ENCODE results near the gene PBX3. TPM values are rescaled to one million over a fixed set of nuclear protein-coding genes. Genes with fewer than 3 reads are reported as not detected.

PBX3 gene
- polyA plus RNA-seq, 3 donors, result 27.8 to 30.6 (median 29.9) TPM

DNA sequence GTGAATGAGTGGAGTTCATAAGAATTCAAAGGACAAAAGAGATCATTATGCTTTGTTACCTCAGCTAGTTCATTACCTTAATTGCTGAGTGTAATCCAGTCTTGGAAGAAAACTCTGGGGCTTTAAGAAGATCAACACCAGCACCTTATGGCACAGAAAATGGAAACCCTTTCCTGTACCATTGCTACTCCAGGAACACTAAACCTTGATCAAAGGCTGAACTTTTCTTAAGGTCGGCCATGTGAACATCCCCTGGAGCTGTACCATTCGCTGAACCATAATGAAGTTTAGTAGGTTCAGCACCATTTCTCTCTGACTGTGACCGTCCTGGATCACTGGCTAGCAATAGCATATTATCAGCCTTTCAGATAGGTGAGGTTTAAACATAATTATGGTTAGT is 97.4 kb downstream of the PBX3 start:
- no peak for DNase-seq (ENCODE audit: extremely low read depth in 1 of 11, low read depth in 9 of 11, low spot score in 4 of 11)

GRCh38 chr9:125845271-125845808 is 98.2 kb downstream of the PBX3 start:
- DNase-seq (ENCODE audit: extremely low read depth in 1 of 11, low read depth in 9 of 11, low spot score in 4 of 11), result no peak

DNA sequence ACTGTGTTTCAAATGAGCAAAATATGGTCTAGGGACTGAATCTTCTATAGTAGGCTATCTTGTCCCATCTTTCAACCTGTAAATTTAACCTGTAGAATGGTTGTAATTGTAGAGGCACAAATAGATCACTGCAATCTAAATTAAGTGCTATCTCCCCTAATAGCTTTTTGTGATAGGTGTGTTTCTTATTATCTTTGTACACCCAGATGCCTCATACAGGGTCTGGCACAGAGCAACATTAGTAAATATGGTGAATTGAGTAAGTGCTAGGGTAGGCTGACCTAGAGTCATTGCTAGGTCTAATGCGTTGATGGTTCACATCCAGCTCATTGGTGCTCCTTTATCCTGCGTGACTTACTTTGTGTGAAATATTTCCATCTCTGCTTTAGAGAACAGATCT is 100.6 kb downstream of the PBX3 start:
- DNase-seq (ENCODE audit: extremely low read depth in 1 of 11, low read depth in 9 of 11, low spot score in 4 of 11), result no peak

DNA sequence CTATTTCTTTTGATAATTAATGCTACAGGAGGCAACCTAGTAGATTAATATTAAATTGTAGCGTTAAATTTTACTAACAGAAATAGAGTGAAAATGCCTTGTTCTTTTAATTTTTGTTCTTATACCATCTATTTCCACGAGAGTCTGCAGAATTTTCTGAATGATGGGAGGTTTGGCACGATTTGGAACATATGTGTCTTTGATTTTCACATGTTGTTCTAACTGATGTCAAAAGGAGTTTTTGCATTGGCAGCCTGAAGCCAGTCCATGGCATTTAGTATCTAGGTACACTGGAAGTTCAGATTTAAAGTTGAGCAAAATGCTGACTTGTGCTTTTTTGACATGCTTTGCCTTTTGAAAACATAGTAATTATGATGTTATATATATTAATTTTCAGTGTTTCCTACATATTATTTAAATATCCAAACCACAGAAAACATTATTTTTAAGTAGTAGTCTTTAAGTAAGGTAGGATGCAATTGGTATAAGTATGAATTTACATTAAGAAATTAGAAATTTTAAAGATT is 103.0 kb downstream of the PBX3 start:
- no peak for DNase-seq (ENCODE audit: extremely low read depth in 1 of 11, low read depth in 9 of 11, low spot score in 4 of 11)

DNA sequence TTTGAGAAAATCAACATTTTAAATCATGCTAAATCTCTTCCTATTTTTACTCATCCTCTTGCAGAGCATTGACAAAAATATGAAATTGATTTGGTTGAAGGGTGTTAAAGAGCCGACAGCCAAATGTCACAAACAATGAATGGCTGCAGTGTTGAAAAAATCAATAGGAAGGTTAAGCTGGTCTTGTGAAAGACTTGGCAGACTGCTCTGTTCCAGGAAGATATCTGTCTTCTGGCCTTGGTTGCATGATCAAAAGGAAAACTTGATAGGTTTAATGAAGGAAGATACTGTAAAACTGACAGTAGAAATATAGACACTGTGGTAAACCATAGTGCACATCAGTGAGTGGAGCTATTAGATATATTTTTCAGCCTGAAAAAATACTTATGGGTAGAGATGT is 103.6 kb downstream of the PBX3 start:
- no peak for DNase-seq (ENCODE audit: extremely low read depth in 1 of 11, low read depth in 9 of 11, low spot score in 4 of 11)

- no peak for DNase-seq (ENCODE audit: extremely low read depth in 1 of 11, low read depth in 9 of 11, low spot score in 4 of 11)
Measured at GRCh38 chr9:125851979-125852378, 104.8 kb downstream of the PBX3 start.

DNA sequence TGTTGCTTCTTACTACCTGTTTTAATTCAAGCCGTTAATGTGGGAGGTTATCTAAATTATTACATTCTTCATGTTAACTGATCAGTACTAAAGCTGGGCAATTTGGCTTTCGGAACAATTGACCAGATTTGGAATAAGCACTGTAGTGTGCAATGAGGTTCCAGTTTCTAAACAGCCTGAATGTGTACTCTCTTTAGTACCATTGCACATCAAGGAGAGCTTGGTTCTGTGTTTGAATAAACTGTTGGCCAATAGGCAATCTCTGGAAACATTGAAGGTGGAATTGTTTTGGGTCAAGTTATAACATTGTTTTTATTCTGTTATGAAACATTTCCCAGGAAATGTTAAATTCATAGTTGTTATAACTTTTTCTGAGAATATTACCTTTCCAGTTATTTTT is 105.2 kb downstream of the PBX3 start:
- no peak for DNase-seq (ENCODE audit: extremely low read depth in 1 of 11, low read depth in 9 of 11, low spot score in 4 of 11)

DNA sequence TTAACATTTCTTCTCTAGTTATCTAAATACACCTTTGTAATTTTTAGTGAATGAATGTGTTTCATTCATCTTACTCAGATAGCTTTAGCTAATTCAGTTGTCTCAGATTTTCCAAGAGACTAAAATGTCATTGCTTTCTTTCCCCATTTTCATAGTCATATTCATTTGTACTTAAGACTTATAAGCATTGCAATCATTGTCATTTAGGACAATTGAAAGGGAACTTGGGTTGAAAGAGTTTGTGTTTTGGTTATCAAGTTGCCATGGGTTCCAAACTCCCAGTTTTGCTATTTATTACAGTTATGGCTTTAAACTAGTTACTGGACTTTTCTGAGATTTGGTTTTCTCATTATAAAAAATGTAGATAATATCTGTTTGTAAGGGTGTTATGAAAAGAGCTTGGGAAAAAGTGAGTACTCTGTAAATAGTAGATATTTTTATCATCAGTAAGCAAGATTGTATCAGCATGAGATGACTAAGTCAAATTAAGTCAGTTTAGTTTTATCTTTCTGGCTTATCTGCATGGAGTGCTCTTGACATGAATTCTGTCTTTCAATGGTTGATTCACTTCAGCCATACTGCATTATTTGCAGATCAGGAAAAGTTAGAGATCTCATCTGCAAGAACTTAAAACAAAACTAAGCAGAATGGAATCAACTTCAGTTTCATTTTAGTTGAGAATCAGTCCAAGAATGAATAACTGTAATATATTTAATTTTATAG is 107.5 kb downstream of the PBX3 start:
- DNase-seq (ENCODE audit: extremely low read depth in 1 of 11, low read depth in 9 of 11, low spot score in 4 of 11), result no peak

- no peak for DNase-seq (ENCODE audit: extremely low read depth in 1 of 11, low read depth in 9 of 11, low spot score in 4 of 11)
Measured at GRCh38 chr9:125856331-125856730, 109.2 kb downstream of the PBX3 start.

- no peak for DNase-seq (ENCODE audit: extremely low read depth in 1 of 11, low read depth in 9 of 11, low spot score in 4 of 11)
Measured at GRCh38 chr9:125861405-125862058, 114.4 kb downstream of the PBX3 start.

- no peak for DNase-seq (ENCODE audit: extremely low read depth in 1 of 11, low read depth in 9 of 11, low spot score in 4 of 11)
Measured at GRCh38 chr9:125863923-125864322, 116.8 kb downstream of the PBX3 start.

GRCh38 chr9:125867751-125868415 is 120.7 kb downstream of the PBX3 start:
- no peak for DNase-seq (ENCODE audit: extremely low read depth in 1 of 11, low read depth in 9 of 11, low spot score in 4 of 11)

- DNase-seq (ENCODE audit: extremely low read depth in 1 of 11, low read depth in 9 of 11, low spot score in 4 of 11), result no peak
Measured at GRCh38 chr9:125878164-125878631, 131.0 kb downstream of the PBX3 start.

GRCh38 chr9:125881042-125881441 is 133.9 kb downstream of the PBX3 start:
- no peak for DNase-seq (ENCODE audit: extremely low read depth in 1 of 11, low read depth in 9 of 11, low spot score in 4 of 11)

- no peak for DNase-seq (ENCODE audit: extremely low read depth in 1 of 11, low read depth in 9 of 11, low spot score in 4 of 11)
Measured at GRCh38 chr9:125883565-125884217, 136.5 kb downstream of the PBX3 start.

- no peak for DNase-seq (ENCODE audit: extremely low read depth in 1 of 11, low read depth in 9 of 11, low spot score in 4 of 11)
Measured at GRCh38 chr9:125884218-125884595, 137.0 kb downstream of the PBX3 start.

GRCh38 chr9:125885405-125886034 is 138.3 kb downstream of the PBX3 start:
- no peak for DNase-seq (ENCODE audit: extremely low read depth in 1 of 11, low read depth in 9 of 11, low spot score in 4 of 11)

- DNase-seq (ENCODE audit: extremely low read depth in 1 of 11, low read depth in 9 of 11, low spot score in 4 of 11), result no peak
Measured at GRCh38 chr9:125886365-125886764, 139.2 kb downstream of the PBX3 start.

GRCh38 chr9:125887172-125887571 is 140.0 kb downstream of the PBX3 start:
- no peak for DNase-seq (ENCODE audit: extremely low read depth in 1 of 11, low read depth in 9 of 11, low spot score in 4 of 11)

All from renal cortex interstitium (tissue), 11 donors.